ENCODE results near the gene SLC37A4.
"Not testable (repeated sequence)": the region's sequence is repeated elsewhere in the genome, so short reads cannot be mapped to it uniquely, and the experiment has no call there.

Gene SLC37A4

DNA sequence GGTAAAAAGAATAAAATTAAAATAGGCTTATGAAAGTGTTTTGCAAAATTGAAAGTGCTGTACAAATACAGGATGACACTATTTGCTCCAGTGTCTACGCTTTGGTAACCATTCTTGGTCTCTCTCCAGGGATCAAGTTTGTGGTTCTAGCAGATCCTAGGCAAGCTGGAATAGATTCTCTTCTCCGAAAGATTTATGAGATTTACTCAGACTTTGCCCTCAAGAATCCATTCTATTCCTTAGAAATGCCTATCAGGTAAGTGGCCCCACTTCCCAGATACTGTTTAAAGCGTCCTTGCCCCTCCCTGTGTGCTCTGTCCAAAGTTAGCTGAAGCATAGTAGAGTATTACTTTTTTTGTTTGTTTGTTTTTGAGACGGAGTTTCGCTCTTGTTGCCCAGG is 9.0 kb downstream of the SLC37A4 start:
- DNase-seq (ENCODE audit: low read depth), result no peak
- H3K4me3 ChIP-seq (ENCODE audit: low read depth, low read length), result no peak overlapping the region

DNA sequence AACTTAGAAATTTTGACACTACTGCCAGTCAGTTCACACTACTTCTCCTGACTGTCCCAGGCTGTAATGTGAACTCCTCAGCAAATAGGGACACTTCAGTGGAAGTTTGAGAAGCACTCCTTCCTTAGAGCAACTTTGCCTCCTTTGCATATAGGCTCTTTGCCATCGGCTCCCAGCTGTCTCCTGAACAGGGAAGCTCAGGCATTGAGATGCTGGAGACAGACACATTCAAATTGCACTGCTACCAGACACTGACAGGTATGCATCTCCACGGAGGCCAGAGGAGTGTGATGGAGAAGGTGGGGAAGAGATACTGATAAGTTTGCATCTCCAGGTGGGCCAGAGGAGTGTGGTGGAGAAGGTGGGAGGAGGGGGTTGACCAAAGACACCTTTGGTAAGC is 10.7 kb downstream of the SLC37A4 start:
- H3K4me3 ChIP-seq (ENCODE audit: low read depth, low read length), result peak overlapping the region; percentile 94
- DNase-seq (ENCODE audit: low read depth), result no peak

DNA sequence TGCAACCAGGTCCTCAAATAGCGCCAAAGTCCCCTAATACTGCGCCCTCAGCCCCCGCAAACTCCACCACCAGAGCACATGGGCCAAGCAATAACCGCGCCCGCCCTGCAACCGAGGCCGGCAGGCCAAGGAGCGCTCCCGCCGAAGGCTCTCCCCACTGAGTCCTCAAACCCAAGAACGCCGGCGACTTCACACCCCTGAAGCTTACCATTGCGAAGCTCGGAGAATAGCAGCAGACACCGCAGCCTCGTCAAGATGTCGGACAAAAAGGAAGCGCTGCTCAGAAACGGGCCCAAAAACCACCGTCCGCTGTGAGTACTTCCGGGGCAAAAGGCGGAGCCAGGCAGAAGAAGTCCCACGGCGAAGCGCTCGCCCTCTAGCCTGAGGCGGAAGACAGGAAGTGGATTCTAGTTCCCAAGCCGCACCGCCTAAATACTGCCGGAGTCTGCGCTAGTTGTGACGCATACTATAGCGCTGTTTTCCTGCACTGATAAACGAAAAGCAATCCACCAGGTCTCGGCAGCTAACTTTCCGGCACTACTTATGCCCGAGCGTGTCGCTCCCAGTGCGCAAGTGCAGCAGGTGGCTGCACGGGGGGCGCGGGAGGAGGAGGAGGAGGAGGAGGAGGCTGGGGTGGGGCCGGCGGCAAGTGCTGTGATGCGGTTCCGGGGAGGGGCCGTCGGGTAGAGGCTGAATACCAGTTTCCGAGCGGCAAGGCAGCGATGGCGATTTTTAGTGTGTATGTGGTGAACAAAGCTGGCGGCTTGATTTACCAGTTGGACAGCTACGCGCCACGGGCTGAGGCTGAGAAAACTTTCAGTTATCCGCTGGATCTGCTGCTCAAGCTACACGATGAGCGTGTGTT is 12.4 kb downstream of the SLC37A4 start, which contains the start of the genes RPS25 and TRAPPC4:
RPS25 (minus strand) TSS at position 270 of the 865 bp plus-strand sequence; CDS start at position 211, 59 bp downstream.
TRAPPC4 (plus strand) TSS at position 693 of the 865 bp plus-strand sequence; CDS start at position 723, 30 bp downstream.
- DNase-seq (ENCODE audit: low read depth), result peak; percentile 78
- H3K4me3 ChIP-seq (ENCODE audit: low read depth, low read length), result peak within 1 kb of the TSS; percentile 94

GRCh38 chr11:119017377-119017776 is 13.3 kb downstream of the SLC37A4 start:
- H3K4me3 ChIP-seq (ENCODE audit: low read depth, low read length), result peak overlapping the region; percentile 94
- DNase-seq (ENCODE audit: low read depth), result not testable (repeated sequence)

- peak overlapping the region; percentile 16 for H3K4me3 ChIP-seq (ENCODE audit: low read depth, low read length)
- DNase-seq (ENCODE audit: low read depth), result no peak
Measured at GRCh38 chr11:119016216-119017009, 14.3 kb downstream of the SLC37A4 start.

DNA sequence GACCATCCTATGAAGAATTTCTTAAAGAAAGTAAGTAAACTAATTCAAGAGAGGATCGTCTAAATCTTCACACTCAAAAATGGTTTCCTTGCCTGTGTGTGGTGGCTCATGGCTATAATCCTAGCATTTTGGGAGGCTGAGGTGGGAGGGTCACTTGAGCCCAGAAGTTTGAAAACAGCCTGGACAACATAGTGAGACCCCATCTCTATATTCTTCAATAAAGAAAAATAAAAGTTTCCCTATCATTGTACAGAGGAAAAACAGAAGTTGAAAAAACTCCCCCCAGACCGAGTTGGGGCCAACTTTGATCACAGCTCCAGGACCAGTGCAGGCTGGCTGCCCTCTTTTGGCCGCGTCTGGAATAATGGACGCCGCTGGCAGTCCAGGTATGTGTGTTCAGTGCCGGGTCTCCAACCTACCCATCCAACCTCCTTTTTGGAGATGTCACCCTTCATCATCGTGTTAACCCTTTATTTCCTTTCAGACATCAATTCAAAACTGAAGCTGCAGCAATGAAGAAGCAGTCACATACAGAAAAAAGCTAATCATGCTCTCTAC is 15.5 kb downstream of the SLC37A4 start:
- no peak for DNase-seq (ENCODE audit: low read depth)
- no peak overlapping the region for H3K4me3 ChIP-seq (ENCODE audit: low read depth, low read length)

GRCh38 chr11:119014209-119014924 is 16.3 kb downstream of the SLC37A4 start:
- no peak overlapping the region for H3K4me3 ChIP-seq (ENCODE audit: low read depth, low read length)
- no peak for DNase-seq (ENCODE audit: low read depth)

GRCh38 chr11:119012629-119013170 is 18.0 kb downstream of the SLC37A4 start:
- DNase-seq (ENCODE audit: low read depth), result no peak
- no peak overlapping the region for H3K4me3 ChIP-seq (ENCODE audit: low read depth, low read length)

GRCh38 chr11:119011476-119012053 is 19.1 kb downstream of the SLC37A4 start:
- no peak for DNase-seq (ENCODE audit: low read depth)
- H3K4me3 ChIP-seq (ENCODE audit: low read depth, low read length), result no peak overlapping the region

- DNase-seq (ENCODE audit: low read depth), result no peak
- no peak overlapping the region for H3K4me3 ChIP-seq (ENCODE audit: low read depth, low read length)
Measured at GRCh38 chr11:119006656-119007055, 24.0 kb downstream of the SLC37A4 start.

GRCh38 chr11:119000906-119001305 is 29.8 kb downstream of the SLC37A4 start:
- no peak for DNase-seq (ENCODE audit: low read depth)

GRCh38 chr11:118998822-118999221 is 31.9 kb downstream of the SLC37A4 start:
- DNase-seq (ENCODE audit: low read depth), result no peak
- peak overlapping the region; percentile 82 for H3K4me3 ChIP-seq (ENCODE audit: low read depth, low read length)

More at GRCh38 chr11:119000906-119001305, 29.8 kb downstream of the SLC37A4 start:
- no peak overlapping the region for H3K4me3 ChIP-seq (ENCODE audit: low read depth, low read length)

DNA sequence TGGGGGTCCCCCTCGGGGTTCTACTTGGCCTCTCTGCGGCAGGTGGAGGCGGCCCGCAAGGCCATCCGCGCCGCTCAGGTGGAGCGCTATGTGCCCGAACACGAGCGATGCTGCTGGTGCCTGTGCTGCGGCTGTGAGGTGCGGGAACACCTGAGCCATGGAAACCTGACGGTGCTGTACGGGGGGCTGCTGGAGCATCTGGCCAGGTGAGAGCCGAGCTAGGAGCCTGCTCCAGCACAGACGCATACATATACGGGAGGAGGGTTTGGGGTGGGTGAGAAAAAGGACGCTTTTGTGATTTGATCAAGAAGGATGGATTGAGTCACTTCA is 32.3 kb downstream of the SLC37A4 start:
- peak overlapping the region; percentile 82 for H3K4me3 ChIP-seq (ENCODE audit: low read depth, low read length)
- no peak for DNase-seq (ENCODE audit: low read depth)

- DNase-seq (ENCODE audit: low read depth), result peak; percentile 45
- H3K4me3 ChIP-seq (ENCODE audit: low read depth, low read length), result peak within 1 kb of the TSS; percentile 82
Measured at GRCh38 chr11:118997627-118998387, 32.9 kb downstream of the SLC37A4 start, which contains the start of gene CENATAC. Gene CENATAC, plus strand, starts transcription at chr11:118998138. Its CDS starts 60 bp downstream, at chr11:118998198.

DNA sequence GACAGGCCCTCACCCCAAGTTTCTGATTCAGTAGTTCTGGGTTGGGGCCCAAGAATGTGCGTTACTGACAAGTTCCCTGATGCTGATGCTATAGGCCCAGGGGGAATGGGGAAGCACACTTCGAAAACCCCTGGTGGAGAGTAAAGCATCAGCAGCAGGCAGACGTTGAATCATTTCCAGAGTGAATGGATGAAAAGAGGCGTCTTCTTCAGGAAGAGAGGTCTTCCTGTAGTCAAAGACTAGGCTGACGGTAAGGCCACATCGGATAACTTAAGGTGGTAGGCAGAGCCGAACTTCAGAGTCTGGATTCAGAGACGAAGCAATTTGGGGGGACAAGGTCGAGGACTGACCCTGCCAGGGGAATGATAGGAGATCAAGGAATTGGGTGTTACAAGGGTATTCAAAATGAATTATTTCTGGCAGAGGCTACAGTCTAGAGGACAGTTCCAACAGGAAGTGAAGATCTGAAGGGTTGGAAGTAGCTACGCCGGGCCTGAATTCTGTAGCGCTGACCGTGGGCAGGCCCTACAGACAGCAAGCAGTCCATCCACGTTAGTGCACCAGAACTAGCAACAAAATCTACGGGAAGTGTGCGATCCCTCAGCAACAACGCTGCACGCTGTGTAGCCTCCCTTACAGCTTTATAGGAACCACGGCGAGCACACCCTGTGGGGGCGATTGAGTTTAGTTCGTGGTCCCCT is 33.6 kb downstream of the SLC37A4 start:
- peak overlapping the region; percentile 82 for H3K4me3 ChIP-seq (ENCODE audit: low read depth, low read length)
- no peak for DNase-seq (ENCODE audit: low read depth)

GRCh38 chr11:118991486-118992038 is 39.1 kb downstream of the SLC37A4 start:
- H3K4me3 ChIP-seq (ENCODE audit: low read depth, low read length); DNase-seq (ENCODE audit: low read depth): not testable (repeated sequence)

GRCh38 chr11:118988280-118988679 is 42.4 kb downstream of the SLC37A4 start:
- DNase-seq (ENCODE audit: low read depth), result no peak
- H3K4me3 ChIP-seq (ENCODE audit: low read depth, low read length), result no peak overlapping the region

All from skeletal muscle cell (primary cell).